ENCODE measurements around the gene MMRN1. TPM values are rescaled to one million over a fixed set of nuclear protein-coding genes. Genes with fewer than 3 reads are reported as not detected.

The MMRN1 gene
- total and polyA plus RNA-seq, 8 donors: 0.56 to 7.1 (median 3.4) TPM

DNA sequence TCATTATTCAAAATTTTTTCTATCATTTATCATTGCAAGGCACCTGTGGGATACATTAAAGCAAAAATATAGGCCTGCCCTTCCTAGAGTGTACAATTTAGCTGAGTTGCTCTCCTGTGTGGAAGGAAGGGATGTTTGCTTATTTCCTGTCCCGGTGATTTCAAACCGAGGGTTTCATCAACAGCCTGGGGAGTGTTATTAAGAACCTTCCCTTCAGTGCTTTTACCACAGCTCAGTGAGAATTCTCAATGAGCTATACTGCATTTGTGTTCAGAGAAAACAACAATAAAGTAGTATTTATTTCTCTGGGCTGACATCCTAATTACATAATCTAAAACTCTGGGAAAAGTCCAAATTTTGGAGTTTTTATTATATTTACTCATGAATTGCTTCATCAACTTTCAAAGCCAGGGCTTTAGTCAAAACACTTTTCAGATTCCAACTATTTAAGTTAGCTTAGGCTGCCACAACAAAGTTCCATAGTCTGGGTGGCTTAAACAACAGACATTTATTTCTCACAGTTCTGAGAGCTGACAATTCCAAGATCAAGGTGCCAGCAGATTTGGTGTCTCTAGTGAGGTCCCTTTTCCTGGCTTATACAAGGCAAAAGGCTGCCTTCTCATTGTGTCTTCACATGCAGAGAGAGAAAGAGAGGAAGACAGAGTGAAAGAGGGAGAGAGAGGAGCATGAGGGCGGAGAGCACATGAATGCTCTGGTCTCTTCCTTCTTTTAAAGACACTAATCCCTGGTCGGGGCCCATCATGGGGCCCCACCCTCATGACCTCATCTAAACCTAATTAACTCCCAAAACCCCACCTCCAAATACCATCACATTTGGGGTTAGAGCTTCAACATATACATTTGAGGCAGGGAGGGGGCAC lies 62.6 kb downstream of the MMRN1 start:
- WGBS, 2 donors: 52 to 58% methylated on average over 4 of the region's 4 CpGs
- Histone ChIP-seq H3K4me1 (no peaks in the 10 kb centered on the region), H3K27me3 (no peaks in the 10 kb centered on the region), H3K9me3 (no peaks in the 10 kb centered on the region), H3K4me3 (no peak overlapping the region), H3K36me3 (no peaks in the 10 kb centered on the region), H3K27ac (no peak overlapping the region)
- no peak for TF ChIP-seq CTCF (IDR thresholded peaks at IDR 0.05)
- intact Hi-C loops (cut with DNase I): no loop called here
- FAIRE-seq (no peak), ATAC-seq (no peak), DNase-seq (no peak)

DNA sequence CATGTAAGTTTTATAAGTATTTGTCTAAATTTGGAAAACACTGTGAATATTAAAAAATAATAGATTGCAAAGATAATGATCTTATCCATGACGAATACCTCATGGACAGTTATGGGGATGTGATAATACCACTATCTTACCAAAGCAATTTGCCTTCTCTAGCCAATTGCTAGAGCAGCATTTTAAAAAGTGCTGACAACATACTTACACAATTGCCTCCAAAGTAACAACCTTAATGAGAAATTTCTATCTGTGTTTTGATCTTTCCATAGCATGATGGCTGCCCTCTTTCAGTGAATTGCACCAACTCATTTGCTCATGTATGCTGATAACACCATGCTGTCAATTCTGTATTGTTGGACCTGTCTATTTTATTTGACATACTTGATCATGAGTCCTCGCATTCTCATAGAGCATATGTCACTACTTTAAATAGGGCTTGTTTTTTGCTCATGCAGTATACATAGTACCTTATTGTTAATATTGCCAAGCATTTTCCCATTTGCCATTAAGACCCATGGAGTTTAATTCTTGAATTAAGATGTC lies 87.2 kb downstream of the MMRN1 start:
- ATAC-seq: no peak
- H3K36me3 ChIP-seq: no peaks in the 10 kb centered on the region

DNA sequence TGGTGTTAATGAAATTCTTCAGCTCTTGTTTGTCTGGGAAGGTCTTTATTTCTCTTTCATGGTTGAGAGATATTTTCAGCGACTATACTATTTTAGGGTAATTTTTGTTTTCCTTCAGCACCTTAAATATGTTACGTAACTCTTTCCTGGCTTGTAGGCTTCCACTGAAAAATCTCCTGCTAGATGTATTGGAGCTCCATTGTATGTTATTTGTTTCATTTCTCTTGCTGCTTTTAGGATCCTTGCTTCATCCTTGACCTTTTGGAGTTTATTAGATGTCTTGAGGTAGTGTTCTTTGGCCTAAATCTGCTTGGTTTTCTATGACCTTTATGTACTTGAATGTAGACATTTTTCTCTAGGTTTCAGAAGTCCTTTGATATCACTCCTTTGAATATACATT lies 93.6 kb downstream of the MMRN1 start:
- DNase-seq: no peak
- intact Hi-C loops (cut with DNase I): no loop called here
- H3K9me3 ChIP-seq: no peaks in the 10 kb centered on the region
- no peak overlapping the region for H3K27ac ChIP-seq
- no peak for FAIRE-seq
- no peak for ATAC-seq
- H3K36me3 ChIP-seq: no peaks in the 10 kb centered on the region
- no peaks in the 10 kb centered on the region for H3K4me1 ChIP-seq
- 87 to 89% methylated on average over 2 of the region's 2 CpGs for WGBS, 2 donors
- H3K4me3 ChIP-seq: no peak overlapping the region
- H3K27me3 ChIP-seq: no peaks in the 10 kb centered on the region
- no peak for TF ChIP-seq CTCF (IDR thresholded peaks at IDR 0.05)

More for the DNA sequence above, 87.2 kb downstream of the MMRN1 start:
- Histone ChIP-seq H3K9me3 (no peaks in the 10 kb centered on the region), H3K27me3 (no peaks in the 10 kb centered on the region), H3K4me3 (no peak overlapping the region), H3K27ac (no peak overlapping the region), H3K4me1 (peaks cover 0 to 5% (median 0%) of the 10 kb centered on the region in 3 donors)
- intact Hi-C loops (cut with DNase I): no loop called here
- DNase-seq: no peak
- no peak for TF ChIP-seq CTCF (IDR thresholded peaks at IDR 0.05)
- 72 to 77% methylated on average over 2 of the region's 2 CpGs for WGBS, 2 donors
- no peak for FAIRE-seq

- no peak for FAIRE-seq
Measured at GRCh38 chr4:89992744-89993143, 98.1 kb downstream of the MMRN1 start.

More at GRCh38 chr4:89992744-89993143, 98.1 kb downstream of the MMRN1 start:
- Histone ChIP-seq H3K27me3 (no peaks in the 10 kb centered on the region), H3K4me1 (no peaks in the 10 kb centered on the region), H3K27ac (no peak overlapping the region), H3K36me3 (no peaks in the 10 kb centered on the region), H3K4me3 (no peak overlapping the region), H3K9me3 (no peaks in the 10 kb centered on the region)
- no peak for ATAC-seq
- TF ChIP-seq CTCF (IDR thresholded peaks at IDR 0.05): no peak
- WGBS, 2 donors: 5 to 8% methylated on average over 1 of the region's 1 CpG
- no peak for DNase-seq
- intact Hi-C loops (cut with DNase I): no loop called here

Measured in pancreas (tissue), 10 donors.